HepG2 (cell line): ENCODE data around the gene TMEM187. TPM values are rescaled to one million over a fixed set of nuclear protein-coding genes. Genes with fewer than 3 reads are reported as not detected.

Experiments
- ATAC-seq: fragments of 200-7000 bp; cut with Tn5 transposase; 3 replicates; pipeline ENCODE4 v1.9.1; 2020; ENCODE audit warnings: mild to moderate bottlenecking, moderate library complexity
- BruUV-seq: library from RNA; stranded (reverse); fragments of 400-500 nt; replicated peaks from 2 replicates; lab custom pipeline; 2021; lab: Mats Ljungman, UMichigan
- CTCF ChIA-PET: fragments of 300-600 bp; formaldehyde crosslinking; extraction: SDS; loops from one replicate; lab custom pipeline; 2021; ENCODE audit warnings: low total read pairs, inconsistent platforms, low intra/inter-chr PET ratio; lab: Yijun Ruan, JAX
- POLR2A ChIA-PET: fragments of 350-600 bp; sonication (Branson Sonifier 250); formaldehyde crosslinking; loops from one replicate; lab custom pipeline; 2020; ENCODE audit warnings: antibody characterized with exemption, inconsistent platforms; lab: Yijun Ruan, JAX
- DNase-seq: peaks from one replicate; pipeline ENCODE4 v3.0.0-alpha.2; 2015; ENCODE audit warnings: low spot score
- FAIRE-seq: peaks from 3 replicates; lab custom pipeline; 2011; peaks lifted over from hg19 to GRCh38; lab: Jason Lieb, UNC
- H2AFZ ChIP-seq: one replicate; pipeline ENCODE4 v1.6.1; 2011; ENCODE audit warnings: low read length, inconsistent platforms
- H3K27ac ChIP-seq: fragments of 300-600 bp; 3 replicates; pipeline ENCODE4 v1.8.0; 2011; ENCODE audit warnings: mixed run types, mild to moderate bottlenecking, mixed read lengths, low read length, inconsistent platforms; ENCODE audit not compliant: insufficient read depth; ENCODE audit errors: extremely low read length
- H3K27me3 ChIP-seq, 2 experiments: fragments of 200-600 bp in 1 of 2; 2 replicates in 1 of 2; 3 replicates in 1 of 2; pipeline versions ENCODE4 v1.6.0 to v1.8.0; 2011; ENCODE audit warnings: low read length in 2 of 2, mild to moderate bottlenecking in 2 of 2, moderate library complexity in 2 of 2, inconsistent platforms in 1 of 2; ENCODE audit not compliant: insufficient read depth in 2 of 2, control insufficient read depth in 1 of 2
- H3K36me3 ChIP-seq, 2 experiments: fragments of 200-600 bp in 1 of 2; replicated peaks in 1 of 2; 2 replicates in 1 of 2; 3 replicates in 1 of 2; pipeline versions ENCODE4 v1.5.1 to v1.8.0; 2011; ENCODE audit warnings: low read length in 2 of 2, inconsistent platforms in 1 of 2; ENCODE audit not compliant: insufficient read depth in 2 of 2, control insufficient read depth in 1 of 2
- H3K4me1 ChIP-seq: 2 replicates; pipeline ENCODE4 v1.5.1; 2012; ENCODE audit warnings: low read length, inconsistent platforms; ENCODE audit not compliant: insufficient read depth
- H3K4me2 ChIP-seq: 2 replicates; pipeline ENCODE4 v1.6.0; 2011; ENCODE audit warnings: low read depth, low read length, inconsistent platforms
- H3K4me3 ChIP-seq, 3 experiments: fragments of 200-600 bp in 1 of 3; sonication (generic), shearing (Covaris generic) in 1 of 3; replicated peaks in 1 of 3; 2 replicates each; pipeline ENCODE4 v1.5.1; 2011 to 2016; ENCODE audit warnings: low read length in 3 of 3, inconsistent platforms in 2 of 3, low read depth in 2 of 3, mild to moderate bottlenecking in 2 of 3, control low read depth in 1 of 3, mixed read lengths in 1 of 3; ENCODE audit not compliant: insufficient read depth in 1 of 3
- H3K79me2 ChIP-seq: one replicate; pipeline ENCODE4 v1.6.1; 2011; ENCODE audit warnings: low read length, inconsistent platforms; ENCODE audit not compliant: insufficient read depth
- H3K9ac ChIP-seq: 2 replicates; pipeline ENCODE4 v1.6.0; 2011; ENCODE audit warnings: mild to moderate bottlenecking, low read depth, low read length, inconsistent platforms; ENCODE audit not compliant: insufficient read depth
- H3K9me3 ChIP-seq: 2 replicates; pipeline ENCODE4 v1.5.1; 2012; ENCODE audit warnings: mild to moderate bottlenecking, low read length
- H4K20me1 ChIP-seq: 2 replicates; pipeline ENCODE4 v1.6.0; 2011; ENCODE audit warnings: inconsistent platforms, mild to moderate bottlenecking, low read length, moderate library complexity; ENCODE audit not compliant: insufficient read depth
- ATF1 ChIP-seq: IDR thresholded peaks from 2 replicates; pipeline ENCODE4 v1.6.1; 2016; ENCODE audit warnings: mild to moderate bottlenecking, control low read depth
- DMAP1 ChIP-seq: IDR thresholded peaks from 2 replicates; pipeline ENCODE4 v1.6.1; 2016
- ELF1 ChIP-seq: sonication (generic); formaldehyde crosslinking; IDR thresholded peaks from 2 replicates; pipeline ENCODE4 v1.4.0; 2020; ENCODE audit warnings: missing genetic modification reagents
- FOXO1 ChIP-seq: sonication (generic); formaldehyde crosslinking; IDR thresholded peaks from 2 replicates; pipeline ENCODE4 v1.4.0; 2020; ENCODE audit warnings: missing genetic modification reagents
- HNF4A ChIP-seq: sonication (generic); formaldehyde crosslinking; IDR thresholded peaks from 2 replicates; pipeline ENCODE4 v1.4.0; 2020; ENCODE audit warnings: missing genetic modification reagents
- HNF4G ChIP-seq, 2 experiments: sonication (generic) in 1 of 2; formaldehyde crosslinking in 1 of 2; IDR thresholded peaks; 2 replicates each; pipeline versions ENCODE4 v1.4.0 to v1.6.1; 2011 to 2020; ENCODE audit warnings: borderline replicate concordance in 2 of 2, low read depth in 2 of 2, mild to moderate bottlenecking in 2 of 2, low read length in 1 of 2, missing genetic modification reagents in 1 of 2, moderate library complexity in 1 of 2
- KAT8 ChIP-seq: IDR thresholded peaks from 2 replicates; pipeline ENCODE4 v1.6.1; 2016; ENCODE audit warnings: missing genetic modification reagents, missing compliant biosample characterization
- MIXL1 ChIP-seq: IDR thresholded peaks from 2 replicates; pipeline ENCODE4 v1.6.1; 2016
- NCOA2 ChIP-seq: sonication (generic); formaldehyde crosslinking; IDR thresholded peaks from 2 replicates; pipeline ENCODE4 v1.8.0; 2022; ENCODE audit warnings: inconsistent platforms
- NONO ChIP-seq, 2 experiments: fragments of 450-650 bp in 1 of 2; sonication (generic) in 1 of 2; formaldehyde crosslinking in 1 of 2; IDR thresholded peaks in 1 of 2; conservative IDR thresholded peaks in 1 of 2; 2 replicates each; pipeline versions ENCODE4 v1.6.1 to v1.8.0; 2017 to 2022; ENCODE audit warnings: mild to moderate bottlenecking in 1 of 2, missing genetic modification reagents in 1 of 2, moderate library complexity in 1 of 2
- RXRA ChIP-seq: sonication (generic); formaldehyde crosslinking; IDR thresholded peaks from 2 replicates; pipeline ENCODE4 v1.5.1; 2020; ENCODE audit warnings: missing genetic modification reagents
- STAT5B ChIP-seq: sonication (generic); formaldehyde crosslinking; IDR thresholded peaks from 2 replicates; pipeline ENCODE4 v1.4.0; 2020; ENCODE audit warnings: missing genetic modification reagents
- TCF7 ChIP-seq: sonication (generic); IDR thresholded peaks from 2 replicates; pipeline ENCODE4 v1.6.1; 2016; ENCODE audit warnings: antibody characterized with exemption, low read depth
- TEAD3 ChIP-seq: optimal IDR thresholded peaks from 2 replicates; pipeline ENCODE3; 2016; ENCODE audit warnings: borderline replicate concordance
- ZBTB7B ChIP-seq: sonication (generic); formaldehyde crosslinking; IDR thresholded peaks from 2 replicates; pipeline ENCODE4 v1.4.0; 2020; ENCODE audit warnings: missing genetic modification reagents
- ZFX ChIP-seq: sonication (generic); formaldehyde crosslinking; IDR thresholded peaks from 2 replicates; pipeline ENCODE4 v1.4.0; 2020; ENCODE audit warnings: mild to moderate bottlenecking, low read depth, missing genetic modification reagents, moderate library complexity
- ZNF430 ChIP-seq: sonication (generic); formaldehyde crosslinking; IDR thresholded peaks from 2 replicates; pipeline ENCODE4 v1.9.0; 2021; ENCODE audit warnings: mild to moderate bottlenecking, missing genetic modification reagents
- ZNF441 ChIP-seq: sonication (generic); formaldehyde crosslinking; IDR thresholded peaks from 2 replicates; pipeline ENCODE4 v1.7.0; 2021; ENCODE audit warnings: missing genetic modification reagents, borderline replicate concordance
- ZNF589 ChIP-seq: sonication (generic); formaldehyde crosslinking; conservative IDR thresholded peaks from 2 replicates; pipeline ENCODE4 v1.8.0; 2022; ENCODE audit warnings: mild to moderate bottlenecking, moderate library complexity, missing genetic modification reagents
- ZNF598 ChIP-seq: sonication (generic); formaldehyde crosslinking; IDR thresholded peaks from 2 replicates; pipeline ENCODE4 v1.5.1; 2020; ENCODE audit warnings: mild to moderate bottlenecking, missing genetic modification reagents, borderline replicate concordance
- ZNF660 ChIP-seq: sonication (generic); formaldehyde crosslinking; IDR thresholded peaks from 2 replicates; pipeline ENCODE4 v1.5.1; 2020; ENCODE audit warnings: mild to moderate bottlenecking, low read depth, missing genetic modification reagents, borderline replicate concordance
- ZSCAN21 ChIP-seq: sonication (generic); formaldehyde crosslinking; IDR thresholded peaks from 2 replicates; pipeline ENCODE4 v1.8.0; 2022; ENCODE audit warnings: mild to moderate bottlenecking, missing genetic modification reagents, moderate library complexity, borderline replicate concordance
- WGBS: methylation state at CpG from one replicate; pipeline ENCODE4 v1.1.6; 2017; ENCODE audit warnings: low lambda C conversion rate; 5-methylcytosine and 5-hydroxymethylcytosine counted together
- in situ Hi-C: cut with HindIII; loops from 2 replicates; pipeline ENCODE4 v1.10.0; 2017; ENCODE audit warnings: low pct_unique_long_range_greater_than_20kb; ENCODE audit not compliant: extremely low pct_ligation_motif_present
- intact Hi-C: fragments of 100-400 bp; cut with micrococcal nuclease; formaldehyde crosslinking; loops from one replicate; pipeline ENCODE4 v1.10.0; 2022; ENCODE audit not compliant: unreplicated experiment
- polyA plus RNA-seq, 8 experiments: library from polyadenylated mRNA; depleted of rRNA in 3 of 8; stranded (reverse) in 7 of 8; unstranded in 1 of 8; fragments of >200 nt; fragmentation: Illumina TruSeq in 4 of 8; extraction: Trizol in 4 of 8; gene quantifications; 2 replicates each; pipeline versions ENCODE4 v1.2.1 to v1.2.3, GENCODE V29; 2011 to 2016; ENCODE audit warnings: low read depth in 4 of 8, missing spikeins in 1 of 8, mixed read lengths in 1 of 8; ENCODE audit not compliant: insufficient read depth in 1 of 8
- total RNA-seq, 5 experiments: library from RNA; depleted of rRNA; stranded (reverse); fragments of >200 nt; fragmentation: Illumina TruSeq; extraction: Trizol; gene quantifications; 2 replicates each; pipeline ENCODE4 v1.2.3, GENCODE V29; 2016; ENCODE audit warnings: low read depth in 1 of 5
- TF ChIP-seq, protein P1 (sequence below): sonication (generic); formaldehyde crosslinking; conservative IDR thresholded peaks from 2 replicates; pipeline ENCODE4 v1.4.0; 2020; ENCODE audit warnings: mild to moderate bottlenecking, missing genetic modification reagents, moderate library complexity

TMEM187 gene
- total and polyA plus RNA-seq, 2 of the 13 experiments (the other 11 are each of a cell fraction or from before 2014, with no cell fraction given), result 2.2 to 6.2 TPM

DNA sequence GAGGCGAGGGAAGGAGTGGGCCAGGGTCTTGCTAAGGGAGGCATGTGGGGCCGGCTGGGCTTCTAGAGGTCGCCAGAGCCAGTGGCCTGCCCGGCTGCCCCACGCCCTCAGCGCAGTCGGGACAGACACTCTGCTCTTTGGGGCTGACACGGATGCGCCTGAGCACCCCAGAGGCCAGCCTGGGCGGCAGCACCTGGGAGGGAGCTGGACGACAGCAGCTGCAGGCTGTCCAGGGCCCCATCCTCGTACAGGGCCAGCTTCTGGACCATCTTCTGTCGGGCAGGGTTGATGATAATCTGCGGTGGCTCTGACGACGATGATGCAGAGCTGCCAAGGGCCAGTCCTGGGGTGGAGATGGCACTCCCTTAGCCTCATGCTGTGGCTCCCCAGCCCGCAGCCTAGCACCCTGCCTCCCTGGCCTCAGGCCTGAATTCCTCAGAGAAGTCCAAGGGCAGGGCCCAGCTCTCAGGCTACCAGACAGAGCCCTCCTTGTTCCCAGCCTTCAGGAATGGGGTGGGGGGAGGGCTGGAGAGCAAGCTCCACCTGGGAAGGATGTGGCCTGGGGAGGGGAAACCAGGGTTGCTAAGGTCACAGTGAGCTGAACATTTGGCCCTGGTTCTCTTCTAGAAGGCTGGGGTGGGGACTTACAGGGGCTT, 39.9 kb downstream of the TMEM187 start:
- Histone ChIP-seq H3K9me3 (no peaks in the 10 kb centered on the region), H3K36me3 (peaks cover 0 to 4% of the 10 kb centered on the region in 2 experiments; a peak in 1 of 5 replicates), H3K4me2 (peak overlapping the region; percentile 51), H2AFZ (no peak overlapping the region), H3K79me2 (no peaks in the 10 kb centered on the region), H3K27ac (peak overlapping the region; percentile 81), H3K9ac (peak overlapping the region; percentile 47), H4K20me1 (no peaks in the 10 kb centered on the region), H3K4me3 (peak overlapping the region in 1 of 3 experiments; percentile 37; a peak in 2 of 6 replicates), H3K27me3 (no peaks in the 10 kb centered on the region), H3K4me1 (peaks cover 43% of the 10 kb centered on the region)
- ATAC-seq (peak; percentile 71), DNase-seq (peak; percentile 72), FAIRE-seq (peak; percentile 97)
- POLR2A ChIA-PET, result interaction anchor here (0.7 to 3.7 kb wide), 10 partner anchors 9 to 218 kb away, joined by 3 to 54 read pairs (median 4); partner anchors contain the start of genes HCFC1, IDH3G, SSR4 and TMEM187
- no TSS peak for BruUV-seq
- intact Hi-C loops, result loop anchor here (2.0 to 5.0 kb wide), 2 partner anchors 40 kb away; partner anchors contain the start of gene TMEM187
- in situ Hi-C loops, result loop anchor here (5.0 kb wide), 2 partner anchors 40 kb away; partner anchors contain the start of genes HCFC1 and TMEM187
- WGBS, result no CpG with 5 or more reads among the region's 17 CpGs
- CTCF ChIA-PET, result no interaction called here
- TF ChIP-seq RXRA (CRISPR knock-in tag) (peak; percentile 69), MIXL1 (CRISPR knock-in tag) (no peak), ZBTB7B (CRISPR knock-in tag) (0 out of 2 replicates have a peak, but pooled peaks have one; percentile 33), STAT5B (CRISPR knock-in tag) (no peak), KAT8 (CRISPR knock-in tag) (no peak), ZNF589 (no peak), NONO (IDR thresholded peaks at IDR 0.05) (no peak), NONO (CRISPR knock-in tag; conservative IDR thresholded peaks at IDR 0.05) (peak; percentile 14; the same call in 1 of the 2 replicates), TEAD3 (CRISPR knock-in tag) (peak; percentile 35), ZNF430 (CRISPR knock-in tag) (no peak), ZNF598 (CRISPR knock-in tag) (no peak), ZNF441 (CRISPR knock-in tag) (no peak), FOXO1 (no peak), HNF4G (IDR thresholded peaks at IDR 0.05; ENCODE audit: borderline replicate concordance, low read depth, low read length) (peak; percentile 29; the same call in 1 of the 2 replicates), HNF4G (CRISPR knock-in tag; IDR thresholded peaks at IDR 0.05; ENCODE audit: borderline replicate concordance, low read depth) (no peak), ZNF660 (no peak), TCF7 (no peak), NCOA2 (CRISPR knock-in tag) (0 out of 2 replicates have a peak, but pooled peaks have one; percentile 13), ELF1 (CRISPR knock-in tag) (no peak), DMAP1 (CRISPR knock-in tag) (0 out of 2 replicates have a peak, but pooled peaks have one; percentile 34), ATF1 (CRISPR knock-in tag) (no peak), ZFX (CRISPR knock-in tag) (0 out of 2 replicates have a peak, but pooled peaks have one; percentile 24), ZSCAN21 (CRISPR knock-in tag) (no peak), HNF4A (CRISPR knock-in tag) (peak; percentile 55)
- TF ChIP-seq, protein P1, sequence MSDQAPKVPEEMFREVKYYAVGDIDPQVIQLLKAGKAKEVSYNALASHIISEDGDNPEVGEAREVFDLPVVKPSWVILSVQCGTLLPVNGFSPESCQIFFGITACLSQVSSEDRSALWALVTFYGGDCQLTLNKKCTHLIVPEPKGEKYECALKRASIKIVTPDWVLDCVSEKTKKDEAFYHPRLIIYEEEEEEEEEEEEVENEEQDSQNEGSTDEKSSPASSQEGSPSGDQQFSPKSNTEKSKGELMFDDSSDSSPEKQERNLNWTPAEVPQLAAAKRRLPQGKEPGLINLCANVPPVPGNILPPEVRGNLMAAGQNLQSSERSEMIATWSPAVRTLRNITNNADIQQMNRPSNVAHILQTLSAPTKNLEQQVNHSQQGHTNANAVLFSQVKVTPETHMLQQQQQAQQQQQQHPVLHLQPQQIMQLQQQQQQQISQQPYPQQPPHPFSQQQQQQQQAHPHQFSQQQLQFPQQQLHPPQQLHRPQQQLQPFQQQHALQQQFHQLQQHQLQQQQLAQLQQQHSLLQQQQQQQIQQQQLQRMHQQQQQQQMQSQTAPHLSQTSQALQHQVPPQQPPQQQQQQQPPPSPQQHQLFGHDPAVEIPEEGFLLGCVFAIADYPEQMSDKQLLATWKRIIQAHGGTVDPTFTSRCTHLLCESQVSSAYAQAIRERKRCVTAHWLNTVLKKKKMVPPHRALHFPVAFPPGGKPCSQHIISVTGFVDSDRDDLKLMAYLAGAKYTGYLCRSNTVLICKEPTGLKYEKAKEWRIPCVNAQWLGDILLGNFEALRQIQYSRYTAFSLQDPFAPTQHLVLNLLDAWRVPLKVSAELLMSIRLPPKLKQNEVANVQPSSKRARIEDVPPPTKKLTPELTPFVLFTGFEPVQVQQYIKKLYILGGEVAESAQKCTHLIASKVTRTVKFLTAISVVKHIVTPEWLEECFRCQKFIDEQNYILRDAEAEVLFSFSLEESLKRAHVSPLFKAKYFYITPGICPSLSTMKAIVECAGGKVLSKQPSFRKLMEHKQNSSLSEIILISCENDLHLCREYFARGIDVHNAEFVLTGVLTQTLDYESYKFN (CRISPR knock-in tag), result peak; percentile 49
